ENCODE data around the gene CAPN5. TPM values are rescaled to one million over a fixed set of nuclear protein-coding genes. Genes with fewer than 3 reads are reported as not detected.

The CAPN5 gene
- total and polyA plus RNA-seq, 2 of the 8 experiments (the other 6 are each of a cell fraction or from before 2014, with no cell fraction given): 21.5 to 22.4 TPM

DNA sequence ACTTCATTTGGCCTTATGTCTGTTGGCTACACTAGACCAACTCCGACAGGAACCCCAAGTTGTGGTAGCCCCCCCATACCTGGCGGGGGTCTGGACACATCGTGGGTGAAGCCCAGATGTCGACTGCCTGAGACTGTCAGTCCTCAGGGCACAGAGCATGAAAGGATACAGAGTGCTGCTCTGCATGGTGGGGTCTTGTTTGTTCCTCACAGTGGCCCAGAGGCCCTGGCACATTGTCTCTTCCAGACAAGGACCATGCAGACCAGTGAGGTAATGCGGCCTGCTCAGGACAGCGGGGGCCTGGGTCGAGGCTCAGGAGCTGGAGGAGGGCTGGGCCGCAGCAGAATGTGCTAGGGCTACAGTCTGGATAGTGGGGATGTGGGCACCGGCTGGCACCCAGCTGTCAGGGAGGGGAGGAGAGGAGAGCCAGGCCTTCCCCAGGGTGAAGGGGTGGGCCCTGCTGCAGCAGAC lies 14.6 kb downstream of the CAPN5 start:
- CTCF ChIA-PET (ENCODE audit: partially characterized antibody): interaction anchor here (0.9 to 8.4 kb wide), 9 partner anchors 11 to 162 kb away, joined by 3 to 95 read pairs (median 6); partner anchors contain the start of genes MYO7A and OMP

More for the DNA sequence above, 14.6 kb downstream of the CAPN5 start:
- H2BK12ac ChIP-seq (ENCODE audit: low read depth, low read length): no peak overlapping the region
- H3K79me1 ChIP-seq (ENCODE audit: low read depth, low read length): no peaks in the 10 kb centered on the region; the same call in 1 of the 2 replicates
- no peak overlapping the region for H4K91ac ChIP-seq (replicated peaks; ENCODE audit: insufficient read length, low read length)
- H3K4ac ChIP-seq (replicated peaks; ENCODE audit: insufficient read length, low read depth, low read length): no peak overlapping the region
- 90% methylated on average over 9 of the region's 9 CpGs; no CpG with 5 or more reads in 1 of the 2 experiments for WGBS, 2 experiments (ENCODE audit: extremely low coverage in 1 of 2, insufficient coverage in 1 of 2, insufficient read length in 1 of 2, insufficient replicate concordance in 2 of 2, low coverage in 1 of 2, low lambda C conversion rate in 2 of 2, missing lambda C conversion rate in 1 of 2)
- 0 out of 2 replicates have a peak overlapping the region, but pooled peaks have one; percentile 1 for H2BK5ac ChIP-seq (ENCODE audit: low read depth, low read length)
- no peaks in the 10 kb centered on the region for H3K27me3 ChIP-seq (replicated peaks in 1 of 4; ENCODE audit: control insufficient read depth in 3 of 4, extremely low read depth in 1 of 4, insufficient read depth in 3 of 4, low read length in 3 of 4)
- no peak overlapping the region for H3K23ac ChIP-seq (ENCODE audit: insufficient read length)
- H3K36me3 ChIP-seq (ENCODE audit: control insufficient read depth in 2 of 4, insufficient read depth in 4 of 4, low read length in 3 of 4): no peaks in the 10 kb centered on the region
- no peak overlapping the region for H3K56ac ChIP-seq (replicated peaks; ENCODE audit: insufficient read length, low read depth, low read length)
- FAIRE-seq (no peak), DNase-seq (ENCODE audit: low read depth in 1 of 2, low spot score in 2 of 2) (no peak)
- no peak overlapping the region for H2AFZ ChIP-seq (ENCODE audit: low read length)
- H3K79me2 ChIP-seq (ENCODE audit: control insufficient read depth in 1 of 2, insufficient read depth in 2 of 2, low read length in 2 of 2): no peaks in the 10 kb centered on the region
- H4K20me1 ChIP-seq (replicated peaks in 1 of 2; ENCODE audit: control insufficient read depth in 1 of 2, insufficient read depth in 2 of 2, low read length in 2 of 2): peaks cover 0 to 5% of the 10 kb centered on the region in 2 experiments
- H3K9me3 ChIP-seq (ENCODE audit: insufficient read depth in 2 of 2, low read depth in 1 of 2, low read length in 1 of 2): no peaks in the 10 kb centered on the region
- no peaks in the 10 kb centered on the region; a peak in 2 of 7 replicates for H3K4me1 ChIP-seq (replicated peaks in 1 of 4; ENCODE audit: control insufficient read depth in 3 of 4, insufficient read depth in 4 of 4, low read length in 3 of 4)
- no peak overlapping the region for H2AK5ac ChIP-seq (ENCODE audit: low read depth, low read length)
- H4K5ac ChIP-seq (ENCODE audit: insufficient read length, low read depth, low read length): no peak overlapping the region
- no peak overlapping the region for H3K27ac ChIP-seq (ENCODE audit: low read depth, low read length)
- H3K18ac ChIP-seq (ENCODE audit: extremely low read depth, low read length): no peak overlapping the region; the same call in 1 of the 2 replicates
- TF ChIP-seq EZH2 (IDR thresholded peaks at IDR 0.05; ENCODE audit: low read depth, low read length, severe bottlenecking) (no peak), EGR1 (IDR thresholded peaks at IDR 0.05; ENCODE audit: borderline replicate concordance, low read depth, low read length) (no peak), JUND (IDR thresholded peaks at IDR 0.05; ENCODE audit: low read length) (no peak)
- H3K4me2 ChIP-seq (ENCODE audit: insufficient read depth in 1 of 2, low read depth in 2 of 2, low read length in 2 of 2): no peak overlapping the region
- H3K14ac ChIP-seq (ENCODE audit: insufficient read length): no peak overlapping the region
- H4K8ac ChIP-seq (ENCODE audit: extremely low read depth, insufficient read depth, low read length): no peak overlapping the region
- no peak overlapping the region for H3K9ac ChIP-seq (replicated peaks in 1 of 4; ENCODE audit: extremely low read depth in 1 of 4, low read depth in 3 of 4, low read length in 3 of 4)
- H3K4me3 ChIP-seq (ENCODE audit: extremely low read depth in 1 of 4, insufficient read depth in 2 of 4, low read depth in 3 of 4, low read length in 4 of 4): no peak overlapping the region
- POLR2A ChIA-PET (ENCODE audit: partially characterized antibody): interaction anchor here (0.9 kb wide), 1 partner anchor 14 kb away, joined by 3 read pairs; no protein-coding TSS in a partner anchor
- no peak overlapping the region for H2BK20ac ChIP-seq (ENCODE audit: low read length)
- H2BK120ac ChIP-seq (replicated peaks; ENCODE audit: low read depth, low read length): no peak overlapping the region
- no peak overlapping the region for H2BK15ac ChIP-seq (ENCODE audit: low read length)
- no peaks in the 10 kb centered on the region for H3K23me2 ChIP-seq (ENCODE audit: low read depth, low read length)
